ENCODE measurements around the gene ACVR1C.

DNA sequence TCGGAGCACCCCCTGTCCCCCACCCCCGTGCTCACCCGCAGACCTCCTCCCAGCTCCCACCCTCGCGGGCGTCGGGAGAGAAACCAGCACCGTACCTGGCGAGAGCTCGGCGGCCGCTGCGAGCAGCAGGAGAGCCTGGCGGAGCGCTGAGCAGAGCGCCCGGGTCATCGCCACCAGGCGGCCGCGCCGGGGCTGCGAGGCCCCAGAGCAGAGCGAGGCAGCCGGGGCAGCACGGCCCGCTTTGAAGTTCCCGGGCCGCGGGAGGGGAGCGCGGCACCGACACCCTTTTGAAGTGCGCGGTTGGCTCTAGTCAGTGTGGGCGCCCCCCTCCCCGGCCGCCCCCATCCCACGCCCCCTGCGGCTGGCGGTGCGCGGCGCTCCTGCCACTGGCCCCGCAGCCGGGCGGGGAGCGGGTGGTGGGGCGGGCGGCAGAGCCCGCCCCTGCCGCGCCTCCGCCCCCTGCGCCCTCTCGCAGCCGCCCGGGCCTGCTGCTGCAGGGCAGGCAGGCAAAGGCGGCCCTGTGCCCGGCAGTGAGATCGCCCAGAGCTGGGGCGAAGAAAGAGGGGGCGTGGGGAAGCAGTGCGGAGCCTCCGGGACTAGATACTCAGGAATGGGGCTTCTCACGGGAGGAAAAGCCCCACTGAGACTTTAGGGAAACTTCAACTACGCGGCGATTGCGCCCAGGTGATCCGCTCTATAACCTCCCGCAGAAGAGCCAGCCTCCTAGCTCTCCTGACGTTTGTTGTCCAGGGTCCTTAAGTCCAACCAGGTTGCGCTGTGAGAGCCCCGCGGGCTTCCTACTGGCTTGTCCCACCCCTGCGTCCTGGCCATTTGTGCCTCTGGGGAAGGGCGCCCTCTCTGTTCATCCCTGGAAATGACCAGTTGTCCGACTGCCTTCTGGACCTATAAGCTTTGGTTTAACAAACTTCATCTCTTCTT is at the start of gene ACVR1C:
- TF ChIP-seq TAF1 (IDR thresholded peaks at IDR 0.05; ENCODE audit: borderline replicate concordance, insufficient read depth, low read length) (no peak), SIN3A (IDR thresholded peaks at IDR 0.05; ENCODE audit: borderline replicate concordance, insufficient read depth, low read length) (no peak)
